HEK293 (cell line): ENCODE measurements around the gene TNFSF12.

Experiments used
- BCL11A ChIP-seq: fragments of 450-650 bp; formaldehyde crosslinking; IDR thresholded peaks from 2 replicates; pipeline ENCODE4 v1.5.1; 2016; ENCODE audit warnings: low read depth, missing biosample characterization, missing genetic modification characterization
- CTCF ChIP-seq: fragments of 450-650 bp; formaldehyde crosslinking; IDR thresholded peaks from 2 replicates; pipeline ENCODE4 v1.5.1; 2016; ENCODE audit warnings: missing biosample characterization, missing genetic modification characterization

GRCh38 chr17:7552621-7553051, 3.8 kb downstream of the TNFSF12 start:
- no peak for TF ChIP-seq CTCF (tag by site-specific recombination)
- no peak for TF ChIP-seq BCL11A (tag by site-specific recombination)
